NB4 (cell line): ENCODE measurements around the gene AMOTL1.

Source experiments
- CTCF ChIP-seq: IDR thresholded peaks from one replicate; pipeline ENCODE4 v1.5.1; 2012; ENCODE audit warnings: low read depth, low read length
- MAX ChIP-seq: IDR thresholded peaks from 2 replicates; pipeline ENCODE4 v1.6.1; 2011; ENCODE audit warnings: low read depth, low read length
- POLR2A ChIP-seq: IDR thresholded peaks from 2 replicates; pipeline ENCODE4 v1.6.1; 2011; ENCODE audit warnings: mild to moderate bottlenecking; ENCODE audit not compliant: insufficient read length; ENCODE audit errors: extremely low read depth

- no peak for TF ChIP-seq CTCF
- TF ChIP-seq POLR2A = no peak
- no peak for TF ChIP-seq MAX
Observed at GRCh38 chr11:94771390-94771789, 3.2 kb downstream of the AMOTL1 start.
